ENCODE measurements around the gene SVOP. TPM values are rescaled to one million over a fixed set of nuclear protein-coding genes. Genes with fewer than 3 reads are reported as not detected.

SVOP gene
- total and polyA plus RNA-seq, 2 experiments from 2014 or later: 0.10 TPM; not detected in 1

DNA sequence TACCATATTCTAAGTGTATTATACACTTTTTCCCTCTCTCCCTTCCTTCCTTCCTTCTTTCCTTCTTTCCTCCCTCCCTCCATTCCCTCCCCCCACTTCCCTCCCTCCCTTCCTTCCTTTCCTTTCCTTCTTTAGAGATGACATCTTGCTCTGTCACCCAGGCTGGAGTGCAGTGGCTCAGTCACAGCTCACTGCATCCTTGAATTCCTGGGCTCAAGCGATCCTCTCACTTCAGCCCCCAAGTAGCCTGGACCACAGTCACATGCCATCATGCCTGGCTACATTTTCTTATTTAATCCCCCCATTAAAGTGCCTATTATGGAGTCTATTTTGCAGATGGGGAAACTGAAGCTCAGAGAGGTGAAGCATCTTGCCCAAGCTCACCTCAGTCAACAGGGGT is 55.0 kb downstream of the SVOP start (continued):
- TF ChIP-seq EZH2 (IDR thresholded peaks at IDR 0.05; ENCODE audit: low read depth, unreplicated experiment) (no peak), NANOG (IDR thresholded peaks at IDR 0.05; ENCODE audit: borderline replicate concordance) (no peak), EZH2phosphoT487 (IDR thresholded peaks at IDR 0.05; ENCODE audit: unreplicated experiment) (no peak), ZNF331 (CRISPR knock-in tag; IDR thresholded peaks at IDR 0.05; ENCODE audit: low read depth) (no peak), STAT1 (IDR thresholded peaks at IDR 0.05; ENCODE audit: unreplicated experiment) (no peak), ZNF114 (CRISPR knock-in tag; IDR thresholded peaks at IDR 0.05) (no peak)
- TF ChIP-seq, protein P1, sequence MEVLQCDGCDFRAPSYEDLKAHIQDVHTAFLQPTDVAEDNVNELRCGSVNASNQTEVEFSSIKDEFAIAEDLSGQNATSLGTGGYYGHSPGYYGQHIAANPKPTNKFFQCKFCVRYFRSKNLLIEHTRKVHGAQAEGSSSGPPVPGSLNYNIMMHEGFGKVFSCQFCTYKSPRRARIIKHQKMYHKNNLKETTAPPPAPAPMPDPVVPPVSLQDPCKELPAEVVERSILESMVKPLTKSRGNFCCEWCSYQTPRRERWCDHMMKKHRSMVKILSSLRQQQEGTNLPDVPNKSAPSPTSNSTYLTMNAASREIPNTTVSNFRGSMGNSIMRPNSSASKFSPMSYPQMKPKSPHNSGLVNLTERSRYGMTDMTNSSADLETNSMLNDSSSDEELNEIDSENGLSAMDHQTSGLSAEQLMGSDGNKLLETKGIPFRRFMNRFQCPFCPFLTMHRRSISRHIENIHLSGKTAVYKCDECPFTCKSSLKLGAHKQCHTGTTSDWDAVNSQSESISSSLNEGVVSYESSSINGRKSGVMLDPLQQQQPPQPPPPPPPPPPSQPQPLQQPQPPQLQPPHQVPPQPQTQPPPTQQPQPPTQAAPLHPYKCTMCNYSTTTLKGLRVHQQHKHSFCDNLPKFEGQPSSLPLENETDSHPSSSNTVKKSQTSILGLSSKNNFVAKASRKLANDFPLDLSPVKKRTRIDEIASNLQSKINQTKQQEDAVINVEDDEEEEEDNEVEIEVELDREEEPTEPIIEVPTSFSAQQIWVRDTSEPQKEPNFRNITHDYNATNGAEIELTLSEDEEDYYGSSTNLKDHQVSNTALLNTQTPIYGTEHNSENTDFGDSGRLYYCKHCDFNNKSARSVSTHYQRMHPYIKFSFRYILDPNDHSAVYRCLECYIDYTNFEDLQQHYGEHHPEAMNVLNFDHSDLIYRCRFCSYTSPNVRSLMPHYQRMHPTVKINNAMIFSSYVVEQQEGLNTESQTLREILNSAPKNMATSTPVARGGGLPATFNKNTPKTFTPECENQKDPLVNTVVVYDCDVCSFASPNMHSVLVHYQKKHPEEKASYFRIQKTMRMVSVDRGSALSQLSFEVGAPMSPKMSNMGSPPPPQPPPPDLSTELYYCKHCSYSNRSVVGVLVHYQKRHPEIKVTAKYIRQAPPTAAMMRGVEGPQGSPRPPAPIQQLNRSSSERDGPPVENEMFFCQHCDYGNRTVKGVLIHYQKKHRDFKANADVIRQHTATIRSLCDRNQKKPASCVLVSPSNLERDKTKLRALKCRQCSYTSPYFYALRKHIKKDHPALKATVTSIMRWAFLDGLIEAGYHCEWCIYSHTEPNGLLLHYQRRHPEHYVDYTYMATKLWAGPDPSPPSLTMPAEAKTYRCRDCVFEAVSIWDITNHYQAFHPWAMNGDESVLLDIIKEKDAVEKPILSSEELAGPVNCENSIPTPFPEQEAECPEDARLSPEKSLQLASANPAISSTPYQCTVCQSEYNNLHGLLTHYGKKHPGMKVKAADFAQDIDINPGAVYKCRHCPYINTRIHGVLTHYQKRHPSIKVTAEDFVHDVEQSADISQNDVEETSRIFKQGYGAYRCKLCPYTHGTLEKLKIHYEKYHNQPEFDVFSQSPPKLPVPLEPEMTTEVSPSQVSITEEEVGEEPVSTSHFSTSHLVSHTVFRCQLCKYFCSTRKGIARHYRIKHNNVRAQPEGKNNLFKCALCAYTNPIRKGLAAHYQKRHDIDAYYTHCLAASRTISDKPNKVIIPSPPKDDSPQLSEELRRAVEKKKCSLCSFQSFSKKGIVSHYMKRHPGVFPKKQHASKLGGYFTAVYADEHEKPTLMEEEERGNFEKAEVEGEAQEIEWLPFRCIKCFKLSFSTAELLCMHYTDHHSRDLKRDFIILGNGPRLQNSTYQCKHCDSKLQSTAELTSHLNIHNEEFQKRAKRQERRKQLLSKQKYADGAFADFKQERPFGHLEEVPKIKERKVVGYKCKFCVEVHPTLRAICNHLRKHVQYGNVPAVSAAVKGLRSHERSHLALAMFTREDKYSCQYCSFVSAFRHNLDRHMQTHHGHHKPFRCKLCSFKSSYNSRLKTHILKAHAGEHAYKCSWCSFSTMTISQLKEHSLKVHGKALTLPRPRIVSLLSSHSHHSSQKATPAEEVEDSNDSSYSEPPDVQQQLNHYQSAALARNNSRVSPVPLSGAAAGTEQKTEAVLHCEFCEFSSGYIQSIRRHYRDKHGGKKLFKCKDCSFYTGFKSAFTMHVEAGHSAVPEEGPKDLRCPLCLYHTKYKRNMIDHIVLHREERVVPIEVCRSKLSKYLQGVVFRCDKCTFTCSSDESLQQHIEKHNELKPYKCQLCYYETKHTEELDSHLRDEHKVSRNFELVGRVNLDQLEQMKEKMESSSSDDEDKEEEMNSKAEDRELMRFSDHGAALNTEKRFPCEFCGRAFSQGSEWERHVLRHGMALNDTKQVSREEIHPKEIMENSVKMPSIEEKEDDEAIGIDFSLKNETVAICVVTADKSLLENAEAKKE (CRISPR knock-in tag; IDR thresholded peaks at IDR 0.05): no peak

- DNase-seq (ENCODE audit: low spot score) (no peak), ATAC-seq (no peak)
- Histone ChIP-seq H3K4me3 (no peak overlapping the region), H3K36me3 (ENCODE audit: insufficient read depth) (no peaks in the 10 kb centered on the region), H3K27ac (ENCODE audit: low read depth) (no peak overlapping the region), H3K79me2 (replicated peaks; ENCODE audit: insufficient read depth) (no peaks in the 10 kb centered on the region), H3K4me2 (no peak overlapping the region), H3K4me1 (ENCODE audit: insufficient read depth) (no peaks in the 10 kb centered on the region), H3K9me2 (ENCODE audit: insufficient read depth) (no peaks in the 10 kb centered on the region), H3K27me3 (ENCODE audit: insufficient read depth) (no peaks in the 10 kb centered on the region), H4K20me1 (replicated peaks; ENCODE audit: insufficient read depth) (no peaks in the 10 kb centered on the region), H2AFZ (no peak overlapping the region), H3F3A (replicated peaks; ENCODE audit: low read depth) (no peaks in the 10 kb centered on the region)
- Mint-ChIP-seq H3K36me3 (ENCODE audit: low read depth) (no peaks in the 10 kb centered on the region), H3K9me3 (no peaks in the 10 kb centered on the region), H3K4me1 (peaks cover 4% of the 10 kb centered on the region; the same call in 1 of the 3 replicates), H3K27me3 (ENCODE audit: insufficient read depth, low read depth, poor library complexity) (peaks cover 6% of the 10 kb centered on the region), H3K27ac (no peak overlapping the region), H3K4me3 (no peak overlapping the region)
- TF ChIP-seq NANOG (IDR thresholded peaks at IDR 0.05; ENCODE audit: borderline replicate concordance) (no peak), EZH2 (IDR thresholded peaks at IDR 0.05; ENCODE audit: low read depth, unreplicated experiment) (no peak)
- TF ChIP-seq, protein P1 (CRISPR knock-in tag; IDR thresholded peaks at IDR 0.05): no peak
Measured at GRCh38 chr12:108964371-108965352, 56.2 kb downstream of the SVOP start.

Measured in GM23338 (cell line).